Keratinocyte (primary cell): ENCODE results near the gene GINS2.

Experiments
- CTCF ChIP-seq, 3 experiments: IDR thresholded peaks in 1 of 3; conservative IDR thresholded peaks in 1 of 3; optimal IDR thresholded peaks in 1 of 3; 2 replicates in 2 of 3; 3 replicates in 1 of 3; pipeline versions ENCODE3 to v1.5.1; 2011; ENCODE audit warnings: low read length in 3 of 3, mild to moderate bottlenecking in 3 of 3, moderate library complexity in 2 of 3, control low read depth in 1 of 3, inconsistent platforms in 1 of 3; ENCODE audit not compliant: insufficient read depth in 2 of 3; ENCODE audit errors: extremely low read depth in 1 of 3
- EZH2 ChIP-seq: IDR thresholded peaks from one replicate; pipeline ENCODE4 v1.6.1; 2012; ENCODE audit warnings: inconsistent platforms, mild to moderate bottlenecking, low read length, moderate library complexity

- TF ChIP-seq CTCF (optimal IDR thresholded peaks at IDR 0.05 in 1 of 3, IDR thresholded peaks at IDR 0.05 in 1 of 3, conservative IDR thresholded peaks at IDR 0.05 in 1 of 3; ENCODE audit: extremely low read depth in 1 of 3, insufficient read depth in 2 of 3, low read length in 3 of 3) (no peak), EZH2 (no peak)
These were observed 58.9 kb downstream of the GINS2 start for GRCh38 chr16:85629853-85630252.
